HG02884 (cell line): ENCODE measurements around the gene FMO5.
"Not testable (repeated sequence)": the region's sequence is repeated elsewhere in the genome, so short reads cannot be mapped to it uniquely, and the experiment has no call there.

Source experiments
- ATAC-seq: cut with Tn5 transposase; IDR thresholded peaks from one replicate; pipeline ENCODE4 v1.9.1; 2021; ENCODE audit warnings: mild to moderate bottlenecking, moderate library complexity; ENCODE audit not compliant: unreplicated experiment

The FMO5 gene

DNA sequence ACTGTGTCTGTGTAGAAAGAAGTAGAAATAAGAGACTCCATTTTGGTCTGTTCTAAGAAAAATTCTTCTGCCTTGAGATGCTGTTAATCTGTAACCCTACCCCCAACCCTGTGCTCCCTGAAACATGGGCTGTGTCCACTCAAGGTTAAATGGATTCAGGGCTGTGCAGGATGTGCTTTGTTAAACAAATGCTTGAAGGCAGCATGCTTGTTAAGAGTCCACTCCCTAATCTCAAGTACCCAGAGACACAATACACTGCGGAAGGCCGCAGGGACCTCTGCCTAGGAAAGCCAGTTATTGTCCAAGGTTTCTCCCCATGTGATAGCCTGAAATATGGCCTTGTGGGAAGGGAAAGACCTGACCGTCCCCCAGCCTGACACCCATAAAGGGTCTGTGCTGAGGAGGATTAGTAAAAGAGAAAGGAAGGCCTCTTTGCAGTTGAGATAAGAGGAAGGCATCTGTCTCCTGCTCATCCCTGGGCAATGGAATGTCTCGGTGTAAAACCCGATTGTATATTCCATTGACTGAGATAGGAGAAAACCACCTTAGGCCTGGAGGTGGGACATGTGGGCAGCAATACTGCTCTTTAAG lies 15.1 kb upstream of the FMO5 start:
- not testable (repeated sequence) for ATAC-seq

GRCh38 chr1:147238925-147239820 lies 14.0 kb upstream of the FMO5 start:
- ATAC-seq, result no peak

DNA sequence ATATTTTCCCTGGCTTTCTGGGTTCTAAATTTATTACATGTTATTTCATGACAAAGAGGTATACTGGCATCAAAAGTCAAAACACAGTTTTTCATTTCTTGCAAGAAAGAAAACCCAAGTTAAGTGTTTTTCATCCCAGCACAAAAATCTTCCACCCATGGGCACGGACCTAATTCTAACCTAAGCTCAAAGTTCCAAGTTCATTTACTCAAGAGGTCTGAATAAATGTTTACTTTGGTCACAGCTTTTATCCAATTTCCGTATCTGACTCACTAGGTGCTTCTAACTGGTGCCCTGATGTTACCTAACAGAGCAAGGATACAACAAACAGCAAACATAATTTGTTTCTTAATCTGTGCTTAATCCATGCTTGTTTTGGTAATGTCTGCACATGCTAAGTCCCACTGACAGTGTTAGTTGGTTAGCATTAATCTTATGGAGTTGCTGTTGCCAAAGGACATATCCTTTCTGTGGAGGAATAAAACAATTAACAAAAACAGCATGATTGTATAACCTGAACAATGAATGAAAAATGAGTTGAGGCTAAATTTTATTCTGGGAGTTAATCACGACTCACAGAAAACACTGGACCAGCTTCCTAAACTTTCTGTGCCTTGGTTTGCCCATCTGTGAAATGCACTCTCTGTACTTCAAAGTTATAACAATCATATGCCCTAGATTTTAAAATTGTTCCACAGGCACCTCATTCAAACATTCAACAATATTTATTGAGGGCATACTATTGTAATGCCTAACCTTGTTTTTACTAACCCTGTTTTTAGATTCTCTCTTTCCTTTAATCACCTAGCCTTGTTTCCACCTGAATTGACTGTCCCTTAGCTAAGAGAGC lies 13.1 kb upstream of the FMO5 start:
- no peak for ATAC-seq

DNA sequence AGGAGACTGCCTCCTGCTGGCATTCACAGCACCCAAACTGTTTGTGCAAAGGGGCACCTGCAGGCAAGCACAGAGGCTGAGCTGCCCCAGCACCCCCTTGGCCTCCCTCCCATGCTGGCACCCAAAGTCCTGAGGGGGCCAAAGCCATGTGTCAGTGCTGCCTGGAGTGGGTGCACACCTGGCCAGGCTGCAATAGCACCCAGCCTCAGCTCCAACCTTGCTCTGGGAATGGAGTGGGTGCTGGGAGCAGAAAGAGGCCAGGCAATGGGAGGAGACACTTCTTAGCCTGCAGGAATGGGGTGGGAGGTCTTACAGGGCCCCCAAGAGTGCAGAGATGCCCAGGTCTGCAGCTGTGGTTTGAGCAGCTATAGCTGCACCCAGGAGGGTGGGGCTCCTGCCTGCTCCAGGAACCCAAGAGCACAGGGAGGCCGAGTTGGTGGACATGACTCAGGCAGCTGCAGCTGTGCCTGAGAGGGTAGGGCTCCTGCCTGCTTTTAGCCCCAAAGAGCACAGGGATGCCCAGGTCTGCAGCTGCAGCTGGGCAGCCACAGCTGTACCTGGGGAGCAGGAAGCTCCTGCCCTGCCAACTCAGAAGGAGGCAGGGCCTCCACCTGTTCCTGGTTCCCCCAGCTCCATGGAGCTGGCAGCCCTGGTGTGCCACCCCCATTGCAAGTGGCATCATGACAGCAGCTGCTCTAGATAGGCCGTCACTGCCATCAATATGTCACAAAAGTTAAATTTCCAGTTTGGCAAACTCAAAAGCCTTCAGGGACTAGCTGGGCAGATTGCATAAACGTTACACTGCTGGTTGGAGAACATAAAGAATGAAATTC lies 12.0 kb upstream of the FMO5 start:
- ATAC-seq, result no peak

DNA sequence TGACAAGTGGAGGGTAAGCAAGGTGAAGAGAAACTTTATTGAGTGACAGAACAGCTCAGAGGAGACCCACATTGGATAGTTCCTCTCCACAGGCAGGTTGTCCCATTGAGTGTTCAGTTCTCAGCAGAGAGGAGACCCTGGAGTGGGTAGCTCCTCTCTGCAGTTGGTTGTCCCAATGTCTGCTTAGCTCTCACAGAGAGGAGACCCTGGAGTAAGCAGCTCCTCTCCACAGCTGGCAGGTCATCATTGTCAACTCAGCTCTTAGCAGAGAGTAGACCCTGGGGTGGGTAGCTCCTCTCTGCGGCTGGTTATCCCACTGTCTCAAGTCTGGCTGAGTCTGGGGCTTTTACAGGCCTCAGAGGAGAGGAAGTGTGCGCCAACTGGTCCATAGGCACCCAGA lies 11.3 kb upstream of the FMO5 start:
- no peak for ATAC-seq

GRCh38 chr1:147235822-147236221 lies 10.7 kb upstream of the FMO5 start:
- ATAC-seq, result no peak

- ATAC-seq, result not testable (repeated sequence)
Measured at GRCh38 chr1:147233903-147234302, 8.8 kb upstream of the FMO5 start.

GRCh38 chr1:147231032-147231431 lies 5.9 kb upstream of the FMO5 start:
- ATAC-seq, result not testable (repeated sequence)

GRCh38 chr1:147223740-147224615 lies 1.2 kb downstream of the FMO5 start:
- ATAC-seq, result no peak

DNA sequence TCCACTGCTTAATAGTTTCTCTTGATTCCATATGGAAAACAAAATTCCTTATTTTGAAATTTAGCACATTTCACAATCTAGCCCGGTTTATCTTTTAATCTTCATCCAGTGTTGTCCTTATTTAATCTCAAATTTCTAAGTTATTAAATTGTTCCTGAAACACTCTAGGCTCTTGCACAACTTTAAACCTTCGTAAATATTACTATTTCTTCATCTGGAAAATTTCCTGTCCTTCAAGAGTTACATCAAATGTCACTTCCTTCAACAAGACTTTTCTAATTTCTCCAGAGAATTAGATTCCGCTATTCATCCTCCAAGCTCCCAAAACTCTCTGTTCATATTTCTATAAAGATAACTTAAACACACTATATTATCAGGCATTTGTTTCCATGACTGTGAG lies 6.5 kb downstream of the FMO5 start:
- ATAC-seq, result no peak

GRCh38 chr1:147217141-147217540 lies 8.0 kb downstream of the FMO5 start:
- ATAC-seq, result no peak

DNA sequence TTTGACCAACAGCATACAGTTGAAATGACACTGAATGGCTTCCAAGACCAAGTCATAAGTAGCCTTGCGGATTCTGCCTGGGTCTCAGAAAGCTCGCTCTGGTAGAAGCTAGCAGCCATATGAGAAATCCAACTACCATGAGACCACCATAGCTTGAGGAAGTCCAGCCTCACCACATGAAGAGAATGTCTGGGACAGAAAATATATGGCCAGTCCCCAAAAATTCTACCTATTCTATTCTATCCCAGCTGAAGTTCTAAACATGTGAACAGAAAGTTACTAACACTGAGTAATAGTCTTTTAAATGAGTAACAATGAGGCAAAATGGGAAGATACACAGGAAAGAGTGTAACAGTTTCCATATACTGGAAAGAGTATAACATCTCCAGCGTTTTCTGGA lies 9.0 kb downstream of the FMO5 start:
- no peak for ATAC-seq

DNA sequence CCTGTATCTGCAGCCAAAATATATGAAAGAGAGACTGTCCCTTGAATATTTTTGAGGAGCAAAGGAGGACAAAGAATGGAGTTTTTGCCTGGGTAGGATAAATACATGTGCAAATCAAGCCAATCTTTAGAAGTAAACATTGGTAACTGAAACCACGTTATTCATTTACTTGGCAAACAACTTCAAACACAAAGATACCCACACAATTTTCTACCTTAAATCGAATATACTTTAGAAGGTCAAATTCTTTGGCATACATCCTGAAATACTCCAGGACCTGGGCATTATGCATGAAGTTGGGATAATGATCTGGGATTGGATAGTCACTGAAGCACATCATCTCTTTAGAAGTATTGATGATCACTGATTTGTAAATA lies 9.6 kb downstream of the FMO5 start:
- ATAC-seq, result no peak

GRCh38 chr1:147214842-147215539 lies 10.1 kb downstream of the FMO5 start:
- ATAC-seq, result no peak

GRCh38 chr1:147214325-147214724 lies 10.8 kb downstream of the FMO5 start:
- no peak for ATAC-seq

DNA sequence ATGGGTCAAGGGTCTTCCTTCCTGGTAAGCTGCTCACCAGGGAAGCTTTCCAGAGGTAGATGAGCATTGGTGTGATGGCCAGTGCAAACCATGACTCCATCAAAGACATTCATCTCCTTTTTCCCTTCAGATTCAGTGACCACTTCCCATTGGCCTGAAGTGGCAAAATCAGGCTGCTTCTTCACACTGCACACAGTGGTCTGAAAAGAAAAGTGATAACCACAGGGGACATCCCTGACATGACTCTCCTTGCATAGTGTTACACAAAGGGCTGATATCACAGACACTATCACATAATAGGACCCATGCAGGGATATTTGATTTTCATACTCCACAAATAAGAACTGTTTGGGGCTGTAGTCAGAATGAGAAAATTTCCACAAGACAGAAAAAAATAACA lies 11.9 kb downstream of the FMO5 start:
- ATAC-seq, result no peak

- ATAC-seq, result no peak
Measured at GRCh38 chr1:147211577-147211976, 13.6 kb downstream of the FMO5 start.

- ATAC-seq, result no peak
Measured at GRCh38 chr1:147210987-147211386, 14.2 kb downstream of the FMO5 start.
